Activated naive CD4-positive, alpha-beta T cell treated with anti-CD3 and anti-CD28 coated beads, Interleukin-2, amount 50 U/mL, for 16 hours (primary cell): ENCODE results near the gene GASK1B.

ENCODE experiments used
- DNase-seq: peaks from one replicate; pipeline ENCODE4 v3.0.0-alpha.2; 2020

Gene GASK1B

GRCh38 chr4:158134222-158134621 is 38.6 kb downstream of the GASK1B start:
- DNase-seq: no peak

GRCh38 chr4:158133551-158133950 is 39.3 kb downstream of the GASK1B start:
- no peak for DNase-seq

GRCh38 chr4:158131027-158131426 is 41.8 kb downstream of the GASK1B start:
- DNase-seq: no peak

- DNase-seq: no peak
Observed at GRCh38 chr4:158130204-158130603, 42.6 kb downstream of the GASK1B start.

- DNase-seq: no peak
Observed at GRCh38 chr4:158129694-158130093, 43.1 kb downstream of the GASK1B start.

GRCh38 chr4:158128540-158128939 is 44.3 kb downstream of the GASK1B start:
- DNase-seq: no peak

- no peak for DNase-seq
Observed at GRCh38 chr4:158125310-158125709, 47.5 kb downstream of the GASK1B start.
